Ishikawa (cell line): ENCODE results near the gene DNAH8.

Experiments used
- CEBPB ChIP-seq: IDR thresholded peaks from 2 replicates; pipeline ENCODE4 v1.6.1; 2012
- CREB1 ChIP-seq: IDR thresholded peaks from 2 replicates; pipeline ENCODE4 v1.6.1; 2012; ENCODE audit warnings: low read depth
- EGR1 ChIP-seq: IDR thresholded peaks from 2 replicates; pipeline ENCODE4 v1.6.1; 2012
- EP300 ChIP-seq: IDR thresholded peaks from 2 replicates; pipeline ENCODE4 v1.6.1; 2012; ENCODE audit warnings: borderline replicate concordance
- FOXM1 ChIP-seq: IDR thresholded peaks from 2 replicates; pipeline ENCODE4 v1.6.1; 2012; ENCODE audit warnings: low read depth, borderline replicate concordance
- NFIC ChIP-seq: IDR thresholded peaks from 2 replicates; pipeline ENCODE4 v1.6.1; 2012
- RAD21 ChIP-seq: IDR thresholded peaks from 2 replicates; pipeline ENCODE4 v1.6.1; 2012; ENCODE audit warnings: low read depth
- TAF1 ChIP-seq: IDR thresholded peaks from 2 replicates; pipeline ENCODE4 v1.6.1; 2012; ENCODE audit warnings: low read depth, mild to moderate bottlenecking
- TCF12 ChIP-seq: IDR thresholded peaks from 2 replicates; pipeline ENCODE4 v1.6.1; 2012; ENCODE audit warnings: low read depth
- TEAD4 ChIP-seq: IDR thresholded peaks from 2 replicates; pipeline ENCODE4 v1.6.1; 2012
- YY1 ChIP-seq: IDR thresholded peaks from 2 replicates; pipeline ENCODE4 v1.6.1; 2012; ENCODE audit warnings: low read depth
- ZBTB7A ChIP-seq: IDR thresholded peaks from 2 replicates; pipeline ENCODE4 v1.6.1; 2012; ENCODE audit warnings: low read depth
- TF ChIP-seq, protein P1 (sequence below): IDR thresholded peaks from 2 replicates; pipeline ENCODE4 v1.6.1; 2012
- TF ChIP-seq, protein P2 (sequence below): IDR thresholded peaks from 2 replicates; pipeline ENCODE4 v1.6.1; 2012
- TF ChIP-seq, protein P3 (sequence below): IDR thresholded peaks from 2 replicates; pipeline ENCODE4 v1.6.1; 2012; ENCODE audit warnings: low read depth, mild to moderate bottlenecking

Gene DNAH8

DNA sequence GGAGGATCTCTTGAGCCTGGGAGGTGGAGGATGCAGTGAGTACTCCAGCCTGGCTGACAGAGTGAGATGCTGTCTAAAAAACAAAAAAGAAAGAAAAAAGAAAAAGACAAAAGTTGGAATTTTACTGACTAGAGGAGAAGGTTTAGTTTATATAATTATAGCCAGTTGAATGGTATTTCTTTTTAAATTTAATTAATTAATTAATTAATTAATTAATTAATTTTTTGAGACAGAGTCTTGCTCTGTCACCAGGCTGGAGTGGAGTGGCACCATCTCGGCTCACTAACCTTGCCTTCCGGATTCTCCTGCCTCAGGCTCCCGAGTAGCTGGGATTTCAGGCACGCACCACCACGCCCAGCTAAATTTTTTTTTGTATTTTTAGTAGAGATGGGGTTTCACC, 8.7 kb downstream of the DNAH8 start:
- TF ChIP-seq TAF1 = no peak
- TF ChIP-seq NFIC = no peak
- TF ChIP-seq EGR1 = no peak
- no peak for TF ChIP-seq CREB1

DNA sequence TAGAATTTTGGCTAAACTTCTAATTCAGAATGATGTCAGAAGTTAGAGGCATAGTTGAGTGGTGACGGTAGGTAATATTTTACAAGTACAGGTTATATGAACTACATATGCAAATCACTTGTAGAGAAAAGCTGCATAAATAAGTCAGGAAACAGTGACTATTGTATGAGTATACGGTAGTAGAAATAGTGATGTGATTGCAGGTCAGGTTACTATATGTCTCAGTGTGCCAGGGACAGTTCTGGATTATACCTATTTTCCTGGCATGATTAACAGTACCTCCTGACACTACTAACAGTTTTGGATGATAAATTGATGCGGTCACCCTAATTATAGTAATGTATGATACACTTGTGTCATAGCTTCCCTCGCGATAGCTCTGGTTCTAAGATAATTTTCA, 9.2 kb downstream of the DNAH8 start:
- TF ChIP-seq ZBTB7A (no peak), CREB1 (no peak), FOXM1 (no peak), EGR1 (no peak), CEBPB (no peak), NFIC (no peak), TEAD4 (no peak), EP300 (no peak)

DNA sequence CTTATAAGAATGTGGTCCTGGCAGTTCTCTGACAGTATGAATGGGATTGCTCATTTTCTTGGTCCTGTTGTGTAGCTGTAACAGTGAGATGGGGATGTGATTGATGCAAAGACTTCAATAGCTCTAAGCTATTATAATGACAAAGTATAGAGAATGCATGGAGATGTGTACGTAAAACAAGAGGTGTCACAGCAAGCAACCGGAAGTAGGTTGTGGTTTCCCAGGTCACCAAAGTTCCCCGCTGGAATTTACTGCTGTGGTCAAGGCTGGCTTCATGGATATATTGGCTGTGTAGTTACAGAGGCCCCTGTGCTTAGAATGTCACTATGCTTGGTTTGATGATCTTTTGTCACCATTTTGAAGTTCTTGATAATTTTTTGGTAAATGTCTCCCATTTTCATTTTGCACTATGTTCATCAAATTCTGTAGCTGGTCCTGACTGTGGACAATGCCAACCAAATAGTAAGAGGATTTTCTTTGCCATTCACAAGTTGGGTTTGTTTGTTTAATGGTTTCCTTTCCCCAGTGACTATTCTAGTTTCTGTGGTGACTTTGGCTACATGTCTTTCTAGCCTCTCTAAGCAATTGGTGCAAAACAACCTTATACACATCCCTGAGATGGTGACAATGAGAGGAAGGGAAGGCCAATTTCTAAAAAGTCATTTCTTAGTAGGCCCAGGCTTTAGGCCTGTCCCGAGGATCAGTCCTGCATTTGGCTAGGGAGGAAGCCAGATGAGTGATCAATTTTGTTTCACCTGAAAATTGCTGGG, 10.5 kb downstream of the DNAH8 start:
- TF ChIP-seq YY1 (no peak), FOXM1 (no peak), TEAD4 (no peak), TCF12 (no peak), TAF1 (no peak), EGR1 (no peak), RAD21 (no peak), ZBTB7A (no peak), NFIC (no peak), CREB1 (no peak), EP300 (no peak), CEBPB (no peak)
- TF ChIP-seq, protein P1, sequence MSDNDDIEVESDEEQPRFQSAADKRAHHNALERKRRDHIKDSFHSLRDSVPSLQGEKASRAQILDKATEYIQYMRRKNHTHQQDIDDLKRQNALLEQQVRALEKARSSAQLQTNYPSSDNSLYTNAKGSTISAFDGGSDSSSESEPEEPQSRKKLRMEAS = no peak
- TF ChIP-seq, protein P2, sequence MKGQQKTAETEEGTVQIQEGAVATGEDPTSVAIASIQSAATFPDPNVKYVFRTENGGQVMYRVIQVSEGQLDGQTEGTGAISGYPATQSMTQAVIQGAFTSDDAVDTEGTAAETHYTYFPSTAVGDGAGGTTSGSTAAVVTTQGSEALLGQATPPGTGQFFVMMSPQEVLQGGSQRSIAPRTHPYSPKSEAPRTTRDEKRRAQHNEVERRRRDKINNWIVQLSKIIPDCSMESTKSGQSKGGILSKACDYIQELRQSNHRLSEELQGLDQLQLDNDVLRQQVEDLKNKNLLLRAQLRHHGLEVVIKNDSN = no peak
- TF ChIP-seq, protein P3, sequence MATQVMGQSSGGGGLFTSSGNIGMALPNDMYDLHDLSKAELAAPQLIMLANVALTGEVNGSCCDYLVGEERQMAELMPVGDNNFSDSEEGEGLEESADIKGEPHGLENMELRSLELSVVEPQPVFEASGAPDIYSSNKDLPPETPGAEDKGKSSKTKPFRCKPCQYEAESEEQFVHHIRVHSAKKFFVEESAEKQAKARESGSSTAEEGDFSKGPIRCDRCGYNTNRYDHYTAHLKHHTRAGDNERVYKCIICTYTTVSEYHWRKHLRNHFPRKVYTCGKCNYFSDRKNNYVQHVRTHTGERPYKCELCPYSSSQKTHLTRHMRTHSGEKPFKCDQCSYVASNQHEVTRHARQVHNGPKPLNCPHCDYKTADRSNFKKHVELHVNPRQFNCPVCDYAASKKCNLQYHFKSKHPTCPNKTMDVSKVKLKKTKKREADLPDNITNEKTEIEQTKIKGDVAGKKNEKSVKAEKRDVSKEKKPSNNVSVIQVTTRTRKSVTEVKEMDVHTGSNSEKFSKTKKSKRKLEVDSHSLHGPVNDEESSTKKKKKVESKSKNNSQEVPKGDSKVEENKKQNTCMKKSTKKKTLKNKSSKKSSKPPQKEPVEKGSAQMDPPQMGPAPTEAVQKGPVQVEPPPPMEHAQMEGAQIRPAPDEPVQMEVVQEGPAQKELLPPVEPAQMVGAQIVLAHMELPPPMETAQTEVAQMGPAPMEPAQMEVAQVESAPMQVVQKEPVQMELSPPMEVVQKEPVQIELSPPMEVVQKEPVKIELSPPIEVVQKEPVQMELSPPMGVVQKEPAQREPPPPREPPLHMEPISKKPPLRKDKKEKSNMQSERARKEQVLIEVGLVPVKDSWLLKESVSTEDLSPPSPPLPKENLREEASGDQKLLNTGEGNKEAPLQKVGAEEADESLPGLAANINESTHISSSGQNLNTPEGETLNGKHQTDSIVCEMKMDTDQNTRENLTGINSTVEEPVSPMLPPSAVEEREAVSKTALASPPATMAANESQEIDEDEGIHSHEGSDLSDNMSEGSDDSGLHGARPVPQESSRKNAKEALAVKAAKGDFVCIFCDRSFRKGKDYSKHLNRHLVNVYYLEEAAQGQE = no peak

DNA sequence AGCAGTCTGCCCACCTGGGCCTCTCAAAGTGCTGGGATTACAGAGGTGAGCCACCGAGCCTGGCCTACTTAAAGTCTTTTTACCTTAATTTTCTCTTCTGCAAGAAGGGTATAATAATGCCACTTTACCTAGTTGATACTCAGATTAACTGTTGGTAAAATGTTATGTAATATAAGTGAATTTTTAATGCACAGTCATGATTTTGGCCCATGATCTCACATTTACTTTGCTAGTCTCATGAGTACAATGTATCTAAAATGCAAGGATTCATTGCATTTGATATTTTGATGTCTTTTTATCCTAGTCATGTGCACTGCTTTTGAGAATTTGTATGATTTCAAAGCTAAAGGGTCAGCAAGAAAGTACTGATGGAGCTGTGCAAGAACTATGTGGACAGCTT, 13.1 kb downstream of the DNAH8 start:
- TF ChIP-seq YY1 (no peak), FOXM1 (no peak), TAF1 (no peak), RAD21 (no peak), TCF12 (no peak), CREB1 (no peak), EP300 (no peak), NFIC (no peak), TEAD4 (no peak), CEBPB (no peak), EGR1 (no peak)
- TF ChIP-seq, protein P1 = no peak
- TF ChIP-seq, protein P3 = no peak
- TF ChIP-seq, protein P2 = no peak

DNA sequence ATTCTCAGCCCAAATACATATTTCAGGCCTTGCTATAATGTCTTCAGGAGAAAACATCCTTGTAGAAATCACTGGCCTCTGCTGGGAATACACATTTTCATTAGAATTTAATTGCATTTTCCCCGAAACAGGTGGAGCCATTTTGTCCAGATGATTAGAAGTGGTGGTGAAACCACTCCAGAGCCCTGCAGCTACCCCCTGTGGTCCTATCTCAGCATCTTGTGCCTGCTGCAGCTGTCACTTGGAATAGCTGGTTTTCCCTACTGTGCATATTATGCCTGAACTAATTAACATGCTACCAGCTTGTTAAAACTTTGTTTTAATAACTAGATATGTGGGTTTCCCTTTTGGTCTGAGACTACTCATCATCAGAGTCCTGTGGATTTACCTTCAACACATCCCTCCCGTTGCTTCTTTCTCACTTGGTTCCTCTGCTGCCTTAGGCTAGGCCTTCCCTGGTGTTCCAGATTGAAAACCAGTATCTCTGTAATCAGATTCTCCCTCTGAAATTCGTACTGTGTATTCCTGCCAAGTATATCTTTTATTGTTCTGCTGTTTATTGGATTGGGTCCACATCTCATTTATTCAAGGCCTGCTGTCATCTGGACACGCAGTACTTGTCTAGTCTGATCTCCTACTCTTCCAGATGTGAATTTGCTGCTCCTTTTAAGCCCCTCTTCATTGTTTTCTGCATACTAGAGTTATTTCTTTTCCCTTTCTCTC, 15.2 kb downstream of the DNAH8 start:
- TF ChIP-seq, protein P2 = no peak
- TF ChIP-seq ZBTB7A (no peak), TAF1 (no peak), YY1 (no peak), NFIC (no peak), FOXM1 (no peak), RAD21 (no peak), CREB1 (no peak), TCF12 (no peak), CEBPB (no peak), EGR1 (no peak), TEAD4 (no peak), EP300 (no peak)
- TF ChIP-seq, protein P1 = no peak
- TF ChIP-seq, protein P3 = no peak
